OCI-LY1 (cell line): ENCODE data around the gene LBHD2.

Source experiments
- H2AFZ ChIP-seq: fragments of 200-600 bp; sonication (generic), shearing (Covaris generic); 2 replicates; pipeline ENCODE4 v1.6.0; 2014; ENCODE audit warnings: antibody characterized with exemption, mild to moderate bottlenecking, low read length
- H3F3A ChIP-seq: fragments of 200-600 bp; sonication (generic), shearing (Covaris generic); 2 replicates; pipeline ENCODE4 v1.6.0; 2014; ENCODE audit warnings: mild to moderate bottlenecking, antibody characterized with exemption, low read length, moderate library complexity; ENCODE audit not compliant: insufficient read depth
- H3K27ac ChIP-seq: fragments of 200-600 bp; sonication (generic); 2 replicates; pipeline ENCODE4 v1.5.1; 2014; ENCODE audit warnings: low read length, mixed run types, mild to moderate bottlenecking, low read depth; ENCODE audit not compliant: poor library complexity, severe bottlenecking
- H3K27me3 ChIP-seq: fragments of 200-600 bp; sonication (generic); 2 replicates; pipeline ENCODE4 v1.6.0; 2014; ENCODE audit warnings: antibody characterized with exemption, mild to moderate bottlenecking, low read length, moderate library complexity; ENCODE audit not compliant: insufficient read depth
- H3K36me3 ChIP-seq: fragments of 200-600 bp; sonication (generic); 2 replicates; pipeline ENCODE4 v1.6.1; 2014; ENCODE audit warnings: mild to moderate bottlenecking, antibody characterized with exemption, low read length, moderate library complexity, mixed read lengths; ENCODE audit not compliant: insufficient read depth
- H3K4me1 ChIP-seq: fragments of 200-600 bp; sonication (generic); 2 replicates; pipeline ENCODE4 v1.5.1; 2014; ENCODE audit warnings: mild to moderate bottlenecking, low read length, moderate library complexity; ENCODE audit not compliant: insufficient read depth, severe bottlenecking
- H3K4me2 ChIP-seq: fragments of 200-600 bp; sonication (generic), shearing (Covaris generic); 2 replicates; pipeline ENCODE4 v1.6.1; 2014; ENCODE audit warnings: low read length
- H3K4me3 ChIP-seq: fragments of 200-600 bp; sonication (generic); 2 replicates; pipeline ENCODE4 v1.5.1; 2014; ENCODE audit warnings: low read length, low read depth, mild to moderate bottlenecking, mixed read lengths; ENCODE audit not compliant: poor library complexity, severe bottlenecking
- H3K79me2 ChIP-seq: fragments of 200-600 bp; shearing (Covaris generic); 2 replicates; pipeline ENCODE4 v1.6.1; 2016; ENCODE audit warnings: mixed run types, low read length, mixed read lengths; ENCODE audit not compliant: insufficient read depth
- H3K9ac ChIP-seq: fragments of 200-600 bp; sonication (generic), shearing (Covaris generic); 2 replicates; pipeline ENCODE4 v1.6.1; 2014; ENCODE audit warnings: mild to moderate bottlenecking, low read length, mixed read lengths
- H3K9me2 ChIP-seq: fragments of 200-600 bp; sonication (generic), shearing (Covaris generic); 2 replicates; pipeline ENCODE4 v1.6.1; 2014; ENCODE audit warnings: low read depth, mild to moderate bottlenecking, low read length, mixed read lengths
- H3K9me3 ChIP-seq: fragments of 200-600 bp; shearing (Covaris generic); 2 replicates; pipeline ENCODE4 v1.6.1; 2014; ENCODE audit warnings: low read length, mixed read lengths
- H4K20me1 ChIP-seq: fragments of 200-600 bp; sonication (generic), shearing (Covaris generic); 2 replicates; pipeline ENCODE4 v1.6.0; 2016; ENCODE audit warnings: mild to moderate bottlenecking, low read length; ENCODE audit not compliant: insufficient read depth
- CTCF ChIP-seq: fragments of 200-600 bp; sonication (generic), shearing (Covaris generic); IDR thresholded peaks from 2 replicates; pipeline ENCODE4 v1.5.1; 2017; ENCODE audit warnings: mild to moderate bottlenecking, antibody characterized with exemption, low read length, moderate library complexity, mixed read lengths
- EZH2 ChIP-seq: fragments of 200-600 bp; sonication (generic), shearing (Covaris generic); IDR thresholded peaks from 2 replicates; pipeline ENCODE4 v1.8.0; 2017; ENCODE audit warnings: borderline replicate concordance, mixed run types, mild to moderate bottlenecking, antibody characterized with exemption, low read length, moderate library complexity, mixed read lengths

Gene LBHD2

DNA sequence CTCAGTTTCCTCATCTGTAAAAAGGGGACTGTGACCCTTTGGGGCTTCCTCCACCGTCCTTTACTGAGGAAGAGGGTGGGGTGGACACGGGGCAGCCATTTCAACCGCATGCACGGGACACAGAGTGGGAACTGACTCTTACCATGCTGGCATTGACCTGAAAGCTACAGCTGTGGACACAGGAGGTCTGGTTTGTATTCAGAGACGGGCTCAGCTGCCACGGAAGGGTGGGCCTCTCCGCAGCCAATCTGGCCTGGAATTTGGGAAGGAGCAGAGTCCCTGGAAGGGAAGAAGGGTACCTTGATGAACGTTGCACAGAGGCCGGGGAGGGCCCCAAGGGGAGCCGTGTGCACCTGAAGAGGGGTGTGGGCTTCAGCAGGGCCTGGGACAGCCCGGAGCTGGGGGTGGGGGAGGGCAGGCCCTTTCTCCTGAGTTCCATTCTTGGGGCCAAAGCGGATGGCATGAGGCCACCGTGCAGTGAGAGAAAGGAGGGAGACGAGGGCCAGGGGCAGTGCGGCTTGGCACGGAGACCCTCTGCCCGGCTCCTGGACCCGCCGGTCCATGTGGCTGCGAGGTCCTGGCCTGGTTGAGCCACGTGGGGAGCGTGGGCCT lies 53.8 kb downstream of the LBHD2 start:
- no peaks in the 10 kb centered on the region for H4K20me1 ChIP-seq
- no peaks in the 10 kb centered on the region for H3F3A ChIP-seq
- H3K36me3 ChIP-seq: no peaks in the 10 kb centered on the region
- TF ChIP-seq EZH2 (no peak), CTCF (no peak)
- no peak overlapping the region for H3K27ac ChIP-seq
- no peaks in the 10 kb centered on the region for H3K9me2 ChIP-seq
- H3K9ac ChIP-seq: no peak overlapping the region
- peaks cover 2% of the 10 kb centered on the region; the same call in 1 of the 2 replicates for H3K27me3 ChIP-seq
- H3K4me2 ChIP-seq: no peak overlapping the region
- H3K9me3 ChIP-seq: no peaks in the 10 kb centered on the region
- no peak overlapping the region for H2AFZ ChIP-seq
- H3K4me3 ChIP-seq: no peak overlapping the region
- H3K4me1 ChIP-seq: peaks cover 31% of the 10 kb centered on the region
- no peaks in the 10 kb centered on the region for H3K79me2 ChIP-seq

GRCh38 chr14:103138301-103139131 lies 54.5 kb downstream of the LBHD2 start:
- Histone ChIP-seq H3K9me2 (no peaks in the 10 kb centered on the region), H4K20me1 (no peaks in the 10 kb centered on the region), H3K9me3 (no peaks in the 10 kb centered on the region), H3K9ac (no peak overlapping the region), H3F3A (no peaks in the 10 kb centered on the region), H3K4me1 (peaks cover 31% of the 10 kb centered on the region), H3K4me2 (no peak overlapping the region), H2AFZ (no peak overlapping the region), H3K79me2 (no peaks in the 10 kb centered on the region), H3K4me3 (no peak overlapping the region), H3K27ac (no peak overlapping the region), H3K27me3 (peaks cover 2% of the 10 kb centered on the region; the same call in 1 of the 2 replicates), H3K36me3 (no peaks in the 10 kb centered on the region)
- TF ChIP-seq EZH2: no peak
- no peak for TF ChIP-seq CTCF

DNA sequence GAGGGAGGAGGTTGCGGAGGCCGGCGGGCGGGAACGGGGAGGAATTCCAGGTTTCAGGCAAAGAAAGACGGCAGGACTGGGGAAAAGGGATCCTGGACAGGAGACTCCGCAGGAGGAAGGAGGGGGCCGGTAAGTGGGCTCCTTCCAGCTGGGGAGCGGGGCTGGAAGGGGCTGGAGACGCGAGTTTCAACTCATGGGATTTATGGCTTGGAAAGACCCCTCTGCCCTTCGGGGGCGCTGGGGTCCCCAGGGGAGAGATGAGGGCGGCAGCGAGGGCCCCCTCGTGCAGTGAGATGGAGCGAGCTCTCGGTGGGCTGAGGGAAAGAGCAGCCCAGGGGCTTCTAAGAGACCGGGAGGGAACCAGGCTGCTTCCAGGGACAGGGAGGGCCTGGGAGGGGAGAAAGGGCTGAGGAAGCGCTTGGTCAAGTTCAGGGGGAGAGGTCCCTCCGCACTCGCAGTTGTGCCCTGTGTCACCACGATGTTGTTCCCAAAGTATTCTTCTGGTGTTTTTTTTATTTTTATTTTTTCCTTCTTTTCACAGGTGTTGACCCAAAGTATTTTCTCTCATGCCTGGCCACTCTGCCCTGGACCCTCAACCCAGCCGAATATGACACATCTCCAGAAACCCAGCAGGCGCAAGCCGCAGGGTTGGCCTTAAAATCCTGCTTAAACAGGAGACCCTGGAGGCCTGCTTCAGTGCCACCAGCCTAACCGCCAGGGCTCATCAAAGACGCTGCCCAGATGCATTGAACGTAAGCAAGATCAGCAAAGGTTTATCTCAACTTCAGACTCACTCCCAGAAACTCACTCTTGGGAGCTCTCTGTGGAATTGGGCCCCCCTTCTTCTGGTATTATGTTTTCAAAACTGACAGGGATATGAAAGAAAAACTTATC lies 55.4 kb downstream of the LBHD2 start:
- Histone ChIP-seq H3K36me3 (no peaks in the 10 kb centered on the region), H4K20me1 (no peaks in the 10 kb centered on the region), H3K79me2 (no peaks in the 10 kb centered on the region), H3K4me3 (no peak overlapping the region), H3K9me3 (no peaks in the 10 kb centered on the region), H2AFZ (no peak overlapping the region), H3F3A (no peaks in the 10 kb centered on the region), H3K9ac (no peak overlapping the region), H3K4me2 (no peak overlapping the region), H3K4me1 (peaks cover 31% of the 10 kb centered on the region), H3K27me3 (peaks cover 2% of the 10 kb centered on the region; the same call in 1 of the 2 replicates), H3K9me2 (no peaks in the 10 kb centered on the region), H3K27ac (peak overlapping the region; percentile 88)
- TF ChIP-seq CTCF: no peak
- no peak for TF ChIP-seq EZH2
